T-helper 2 cell (primary cell): ENCODE data around the gene TNFSF13.
"Not testable (repeated sequence)": the region's sequence is repeated elsewhere in the genome, so short reads cannot be mapped to it uniquely, and the experiment has no call there.

ENCODE experiments used
- DNase-seq, 5 experiments: peaks; one replicate each; pipeline versions ENCODE4 v3.0.0 to v3.0.0-alpha.2; 2012 to 2022

The TNFSF13 gene

DNA sequence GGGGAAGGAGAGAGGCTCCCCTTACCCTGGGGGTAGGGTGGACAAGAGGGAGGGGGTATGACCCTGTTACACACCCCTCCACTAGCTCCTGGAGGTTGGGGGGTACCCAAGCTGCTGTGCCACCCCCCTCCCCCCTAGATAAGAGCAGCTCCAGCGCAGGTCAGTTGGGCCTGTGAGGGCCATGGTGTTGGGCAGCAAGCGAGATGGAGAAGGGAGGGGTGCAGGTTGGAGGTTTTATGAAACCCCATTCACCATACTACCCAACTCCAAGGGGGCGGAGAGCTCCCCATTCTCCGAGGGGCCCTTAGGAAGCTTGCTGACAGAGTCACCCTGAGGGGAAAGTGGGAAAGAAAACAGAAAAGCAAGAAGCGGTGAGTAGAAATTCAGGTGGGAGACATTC lies 33.0 kb downstream of the TNFSF13 start:
- DNase-seq = no peak

DNA sequence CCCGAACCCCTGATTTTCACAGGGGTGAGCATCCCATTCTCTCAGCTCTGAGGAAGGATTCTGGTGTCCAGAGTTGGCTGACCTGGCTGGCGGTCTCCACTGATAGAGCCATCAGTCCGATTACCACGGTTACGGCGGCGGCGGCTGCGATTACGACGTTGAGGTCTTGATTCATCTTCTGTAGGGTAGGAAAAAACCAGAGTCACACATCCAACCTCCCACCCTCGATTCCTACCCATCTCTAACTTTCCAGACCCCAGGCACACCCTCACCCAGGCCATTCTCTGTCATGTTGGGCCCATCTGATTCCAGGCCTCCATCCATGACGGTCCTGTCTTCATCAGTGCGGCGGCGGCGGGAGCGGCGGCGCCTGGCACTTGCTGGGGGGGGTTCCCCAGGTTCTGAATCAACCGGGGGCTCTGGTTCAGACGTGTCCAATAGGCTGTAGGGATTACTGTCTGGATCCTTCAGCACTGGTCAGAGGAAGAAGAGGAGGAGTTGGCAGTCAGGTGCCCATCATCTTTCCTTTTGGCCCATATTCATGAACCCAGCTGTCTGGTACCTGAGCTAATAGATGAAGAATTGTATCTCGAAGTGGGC lies 34.0 kb downstream of the TNFSF13 start:
- no peak for DNase-seq

DNA sequence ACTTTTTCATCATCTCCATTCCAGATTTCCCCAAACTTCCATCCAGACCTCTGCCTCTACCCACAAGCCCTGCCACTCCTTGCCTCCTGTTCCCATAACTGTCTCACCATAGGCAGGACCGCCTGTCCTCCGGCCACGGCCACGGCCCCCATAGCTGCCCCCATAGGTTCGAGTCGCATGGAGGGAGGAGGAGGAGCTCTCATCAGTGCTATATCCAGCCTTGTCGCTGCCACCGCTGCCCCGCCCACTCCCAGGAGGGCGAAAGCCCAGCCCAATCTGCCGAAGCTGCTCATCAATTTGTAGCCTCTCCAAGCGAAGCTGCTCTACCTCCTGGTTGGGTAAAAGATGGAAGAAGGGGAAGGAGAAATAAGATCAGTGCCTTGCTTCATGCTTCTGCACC lies 34.7 kb downstream of the TNFSF13 start:
- no peak for DNase-seq

DNA sequence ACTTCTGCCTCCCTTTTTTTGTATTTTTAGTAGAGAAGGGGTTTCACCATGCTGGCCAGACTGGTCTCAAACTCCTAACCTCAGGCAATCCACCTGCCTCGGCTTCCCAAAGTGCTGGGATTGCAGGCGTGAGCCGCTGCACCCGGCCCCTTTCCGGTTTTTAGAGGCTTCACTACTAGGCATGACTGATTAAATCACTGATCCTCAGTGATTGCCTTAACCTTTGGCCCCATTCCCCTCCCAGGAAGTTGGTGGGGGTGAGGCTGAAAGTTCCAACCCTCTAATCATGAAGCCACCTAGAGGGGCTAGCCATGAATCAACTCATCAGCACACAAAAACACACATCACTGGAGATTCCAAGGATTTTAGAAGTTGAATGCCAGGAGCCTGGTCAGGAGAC lies 39.0 kb downstream of the TNFSF13 start:
- not testable (repeated sequence) for DNase-seq

DNA sequence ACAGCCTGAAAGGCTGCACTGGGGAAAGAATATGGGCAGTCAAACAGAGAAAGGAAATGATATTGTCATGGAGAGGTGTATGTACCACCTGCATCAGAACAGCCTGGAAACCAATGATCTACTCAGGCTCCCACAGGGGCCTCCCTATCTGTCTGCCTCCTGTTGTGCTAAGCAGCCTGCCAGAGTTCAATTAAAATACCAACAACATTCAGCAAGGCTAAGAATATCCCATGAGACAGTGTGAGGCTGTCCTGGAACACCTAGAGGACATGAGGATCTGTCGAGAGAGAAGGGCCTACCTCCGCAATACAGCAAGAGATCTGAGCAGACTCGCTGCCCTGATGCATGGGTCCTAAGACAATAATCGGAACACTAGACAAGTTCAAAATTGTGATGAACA lies 47.7 kb downstream of the TNFSF13 start:
- DNase-seq = no peak

DNA sequence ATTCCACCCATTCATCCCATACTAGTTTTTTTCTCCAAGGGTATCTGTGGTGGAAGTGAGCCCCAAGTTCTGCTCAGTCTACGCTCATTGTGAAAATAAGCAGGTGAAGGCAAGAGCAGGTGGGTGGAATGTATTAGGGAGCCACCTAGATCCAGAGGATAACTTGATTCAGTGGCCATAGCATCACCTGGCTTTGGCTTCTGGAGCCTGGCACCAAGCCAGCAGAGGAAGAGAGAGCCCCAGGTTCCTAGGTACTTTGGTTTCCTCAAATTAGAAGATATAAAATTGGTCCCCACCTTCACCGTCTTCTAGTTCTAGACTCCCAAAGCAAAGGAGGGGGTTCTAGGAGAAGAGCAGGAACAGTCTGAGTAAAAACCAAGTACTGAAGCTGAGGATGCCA lies 52.1 kb downstream of the TNFSF13 start:
- DNase-seq = no peak
